Ovary (tissue), 9 donors: ENCODE data around the gene CPNE9. TPM values are rescaled to one million over a fixed set of nuclear protein-coding genes. Genes with fewer than 3 reads are reported as not detected.

ENCODE experiments used
- DNase-seq, 5 donors: peaks; one replicate each; pipeline ENCODE4 v3.0.0-alpha.2; 2019 to 2020
- H3K27ac ChIP-seq, 2 donors: fragments of 200-600 bp; one replicate each; pipeline versions ENCODE4 v1.5.1 to v1.8.0; 2019 to 2022
- H3K27me3 ChIP-seq: fragments of 200-600 bp; one replicate; pipeline ENCODE4 v1.8.0; 2022
- H3K36me3 ChIP-seq: fragments of 200-600 bp; sonication (generic); one replicate; pipeline ENCODE4 v1.5.1; 2019
- H3K4me1 ChIP-seq: one replicate; pipeline ENCODE4 v1.8.1; 2013; ENCODE audit warnings: mild to moderate bottlenecking, moderate library complexity; ENCODE audit not compliant: insufficient read depth
- H3K4me3 ChIP-seq: fragments of 200-600 bp; sonication (generic); one replicate; pipeline ENCODE4 v1.5.1; 2017
- H3K9me3 ChIP-seq, 2 donors: fragments of 200-600 bp in 1 of 2; sonication (generic) in 1 of 2; one replicate each; pipeline versions ENCODE4 v1.5.1 to v1.8.1; 2013 to 2019; ENCODE audit warnings: mild to moderate bottlenecking in 1 of 2, moderate library complexity in 1 of 2
- EP300 ChIP-seq: sonication (generic); formaldehyde crosslinking; IDR thresholded peaks from one replicate; pipeline ENCODE4 v1.6.1; 2017; ENCODE audit warnings: antibody characterized with exemption
- POLR2A ChIP-seq: fragments of 450-650 bp; IDR thresholded peaks from one replicate; pipeline ENCODE4 v1.6.1; 2017; ENCODE audit warnings: antibody characterized with exemption, mild to moderate bottlenecking, moderate library complexity
- WGBS, 3 donors: extraction: QIAGEN DNeasy Blood & Tissue Kit in 1 of 3; methylation state at CpG; one replicate each; pipeline versions ENCODE4 v1.1.5 to v1.1.7; 2013 to 2017; 5-methylcytosine and 5-hydroxymethylcytosine counted together
- intact Hi-C, 4 donors: fragments of 100-400 bp; cut with DNase I; formaldehyde crosslinking; loops; one replicate each; pipeline versions ENCODE4 v1.11.0 to v1.15.1; 2022 to 2023
- polyA plus RNA-seq, 2 donors: library from polyadenylated mRNA; stranded (reverse); fragments of 200-250 nt in 1 of 2; fragments of 350-450 nt in 1 of 2; fragmentation: Illumina TruSeq in 1 of 2; extraction: RNeasy Lipid Tissue Mini Kit (QIAGEN cat#74804) in 1 of 2; gene quantifications; one replicate each; pipeline ENCODE4 v1.2.3, GENCODE V29; 2013 to 2014
- total RNA-seq, 7 donors: library from RNA; depleted of rRNA in 2 of 7; stranded (reverse); fragments of >200 nt in 2 of 7; fragmentation: NEBNext Ultra II Directional in 3 of 7; extraction: Animal tissue kit (Norgen Biotek cat#: 25700) in 3 of 7; gene quantifications; one replicate each; pipeline versions ENCODE4 v1.1.0 to v1.2.4, GENCODE V29; 2016 to 2023
- TF ChIP-seq, protein P1 (sequence below), 3 donors: fragments of 450-650 bp in 2 of 3; fragments of 200-600 bp in 1 of 3; IDR thresholded peaks; one replicate each; pipeline versions ENCODE4 v1.5.1 to v1.8.0; 2016 to 2022; ENCODE audit warnings: antibody characterized with exemption in 3 of 3, mild to moderate bottlenecking in 1 of 3
- donor health status: DM: no; HTN: no; CAD: no; lungs with moderate emphysema.
- donor health status: DM: no; HTN: no; CAD: no.
- donor health status: Bipolar disorder and iron deficiency.
- donor health status: DM: yes; HTN: yes; CAD: no.
- donor health status: DM: no; HTN: no; CAD: no.
- donor health status: DM: yes; HTN: yes; CAD: no.

CPNE9 gene
- total and polyA plus RNA-seq, 9 donors = 0.07 TPM; not detected in 8

DNA sequence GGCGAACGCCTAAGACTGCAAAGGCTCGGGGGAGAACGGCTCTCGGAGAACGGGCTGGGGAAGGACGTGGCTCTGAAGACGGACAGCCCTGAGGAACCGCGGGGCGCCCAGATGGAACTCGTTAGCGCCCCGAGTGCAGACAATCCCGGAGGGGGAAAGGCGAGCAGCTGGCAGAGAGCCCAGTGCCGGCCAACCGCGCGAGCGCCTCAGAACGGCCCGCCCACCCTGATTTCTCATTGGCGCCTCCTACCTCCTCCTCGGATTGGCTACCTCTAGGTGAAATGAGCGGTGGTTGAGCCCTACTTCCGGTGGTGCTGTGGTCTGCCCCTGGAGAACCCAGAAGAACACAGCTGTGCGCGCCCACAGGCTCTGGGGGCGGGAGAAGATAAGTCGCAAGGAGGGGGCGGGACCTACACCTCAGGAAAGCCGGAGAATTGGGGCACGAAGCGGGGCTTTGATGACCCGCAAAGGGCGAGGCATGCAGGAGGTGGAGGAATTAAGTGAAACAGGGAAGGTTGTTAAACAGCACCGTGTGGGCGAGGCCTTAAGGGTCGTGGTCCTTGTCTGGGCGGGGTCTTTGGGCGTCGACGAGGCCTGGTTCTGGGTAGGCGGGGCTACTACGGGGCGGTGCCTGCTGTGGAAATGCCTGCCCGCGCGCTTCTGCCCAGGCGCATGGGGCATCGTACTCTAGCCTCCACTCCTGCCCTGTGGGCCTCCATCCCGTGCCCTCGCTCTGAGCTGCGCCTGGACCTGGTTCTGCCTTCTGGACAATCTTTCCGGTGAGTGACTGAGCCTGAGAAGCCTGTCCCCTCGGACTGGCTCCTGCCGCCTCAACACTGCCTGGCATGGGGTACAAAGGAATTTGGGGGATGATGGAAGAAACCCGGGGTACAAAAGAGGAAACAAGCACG is 46.3 kb downstream of the CPNE9 start, which contains the start of gene OGG1:
TSS of gene OGG1 (plus strand) at position 308 of the 911 bp plus-strand sequence. CDS start at position 643, 335 bp downstream.
- H3K27ac ChIP-seq = peak within 1 kb of the TSS; percentile 35 to 83
- no peaks in the 10 kb centered on the region for H3K36me3 ChIP-seq
- DNase-seq = peak; percentile 98 to 99 (median 98)
- no peaks in the 10 kb centered on the region for H3K9me3 ChIP-seq
- peak; percentile 16 for TF ChIP-seq POLR2A
- TF ChIP-seq, protein P1, sequence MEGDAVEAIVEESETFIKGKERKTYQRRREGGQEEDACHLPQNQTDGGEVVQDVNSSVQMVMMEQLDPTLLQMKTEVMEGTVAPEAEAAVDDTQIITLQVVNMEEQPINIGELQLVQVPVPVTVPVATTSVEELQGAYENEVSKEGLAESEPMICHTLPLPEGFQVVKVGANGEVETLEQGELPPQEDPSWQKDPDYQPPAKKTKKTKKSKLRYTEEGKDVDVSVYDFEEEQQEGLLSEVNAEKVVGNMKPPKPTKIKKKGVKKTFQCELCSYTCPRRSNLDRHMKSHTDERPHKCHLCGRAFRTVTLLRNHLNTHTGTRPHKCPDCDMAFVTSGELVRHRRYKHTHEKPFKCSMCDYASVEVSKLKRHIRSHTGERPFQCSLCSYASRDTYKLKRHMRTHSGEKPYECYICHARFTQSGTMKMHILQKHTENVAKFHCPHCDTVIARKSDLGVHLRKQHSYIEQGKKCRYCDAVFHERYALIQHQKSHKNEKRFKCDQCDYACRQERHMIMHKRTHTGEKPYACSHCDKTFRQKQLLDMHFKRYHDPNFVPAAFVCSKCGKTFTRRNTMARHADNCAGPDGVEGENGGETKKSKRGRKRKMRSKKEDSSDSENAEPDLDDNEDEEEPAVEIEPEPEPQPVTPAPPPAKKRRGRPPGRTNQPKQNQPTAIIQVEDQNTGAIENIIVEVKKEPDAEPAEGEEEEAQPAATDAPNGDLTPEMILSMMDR (IDR thresholded peaks at IDR 0.05) = no peak
- intact Hi-C loops = loop anchor here in 1 of 4 donors (2.0 kb wide), 1 partner anchor 19 kb away; the partner anchor contains the start of gene BRPF1
- peaks cover 10% of the 10 kb centered on the region for H3K4me1 ChIP-seq
- H3K4me3 ChIP-seq = peak within 1 kb of the TSS; percentile 54
- H3K27me3 ChIP-seq = no peaks in the 10 kb centered on the region
- WGBS, 3 donors = 0 to 1% (median 0%) methylated on average over 52 to 60 of the region's 60 CpGs

DNA sequence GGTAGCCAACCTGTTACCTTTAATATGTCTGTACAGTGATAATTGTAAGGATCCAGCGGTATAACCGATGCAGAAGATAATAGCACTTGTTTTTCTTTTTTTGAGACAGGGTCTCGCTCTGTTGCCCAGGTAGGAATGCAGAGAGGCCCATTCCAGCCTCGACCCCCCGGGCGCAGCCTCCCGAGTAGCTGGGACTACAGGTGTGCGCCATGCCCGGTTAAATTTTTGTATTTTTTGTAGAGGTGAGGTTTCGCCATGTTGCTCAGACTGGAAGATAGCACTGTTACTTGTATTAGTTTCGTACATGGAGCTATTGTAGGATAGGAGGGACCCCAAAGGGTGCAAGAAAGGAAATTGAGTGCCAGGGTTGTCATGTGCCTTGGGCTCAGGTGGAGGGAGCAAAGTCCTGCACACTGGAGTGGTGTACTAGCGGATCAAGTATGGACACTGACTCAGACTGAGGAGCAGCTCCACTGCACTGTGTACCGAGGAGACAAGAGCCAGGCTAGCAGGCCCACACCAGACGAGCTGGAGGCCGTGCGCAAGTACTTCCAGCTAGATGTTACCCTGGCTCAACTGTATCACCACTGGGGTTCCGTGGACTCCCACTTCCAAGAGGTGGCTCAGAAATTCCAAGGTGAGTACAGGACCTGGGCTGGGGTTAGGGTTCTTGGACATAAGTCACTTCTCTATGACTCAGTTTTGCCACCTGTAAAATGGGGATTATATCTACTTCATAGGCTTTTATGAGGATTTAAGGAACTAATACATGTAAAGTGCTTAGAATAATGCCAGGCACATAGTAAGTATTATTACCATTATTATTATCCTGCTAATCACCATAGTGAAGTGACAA is 47.2 kb downstream of the CPNE9 start:
- H3K4me1 ChIP-seq = peaks cover 10% of the 10 kb centered on the region
- H3K27ac ChIP-seq = peak overlapping the region; percentile 35 to 83
- no peaks in the 10 kb centered on the region for H3K9me3 ChIP-seq
- no peaks in the 10 kb centered on the region for H3K36me3 ChIP-seq
- DNase-seq = no peak
- 24 to 28% (median 26%) methylated on average over 17 of the region's 17 CpGs for WGBS, 3 donors
- intact Hi-C loops = loop anchor here in 1 of 4 donors (2.0 kb wide), 1 partner anchor 20 kb away; the partner anchor contains the start of gene BRPF1
- H3K27me3 ChIP-seq = no peaks in the 10 kb centered on the region
- H3K4me3 ChIP-seq = peak overlapping the region; percentile 54
- no peak for TF ChIP-seq POLR2A

DNA sequence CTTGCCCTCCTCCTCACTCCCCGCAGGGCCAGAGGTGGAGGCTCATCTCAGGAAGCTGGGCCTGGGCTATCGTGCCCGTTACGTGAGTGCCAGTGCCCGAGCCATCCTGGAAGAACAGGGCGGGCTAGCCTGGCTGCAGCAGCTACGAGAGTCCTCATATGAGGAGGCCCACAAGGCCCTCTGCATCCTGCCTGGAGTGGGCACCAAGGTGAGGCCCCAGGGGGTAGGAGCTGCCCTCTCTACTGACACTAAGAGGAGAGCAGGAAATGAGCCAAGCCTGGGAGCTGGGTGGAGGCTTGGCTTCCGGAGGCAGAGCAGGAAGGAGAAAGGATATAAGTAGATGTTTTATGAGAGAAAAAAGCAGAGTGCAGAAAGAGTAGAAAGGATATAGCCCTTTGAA is 51.0 kb downstream of the CPNE9 start:
- no peak for DNase-seq
- Histone ChIP-seq H3K27ac (no peak overlapping the region), H3K4me3 (no peak overlapping the region), H3K4me1 (peaks cover 8% of the 10 kb centered on the region), H3K27me3 (no peaks in the 10 kb centered on the region), H3K9me3 (no peaks in the 10 kb centered on the region), H3K36me3 (no peaks in the 10 kb centered on the region)
- WGBS, 3 donors = 73 to 79% (median 78%) methylated on average over 8 of the region's 8 CpGs
- intact Hi-C loops = no loop called here
- no peak for TF ChIP-seq EP300
- TF ChIP-seq, protein P1 (IDR thresholded peaks at IDR 0.05) = no peak
- TF ChIP-seq POLR2A = no peak

DNA sequence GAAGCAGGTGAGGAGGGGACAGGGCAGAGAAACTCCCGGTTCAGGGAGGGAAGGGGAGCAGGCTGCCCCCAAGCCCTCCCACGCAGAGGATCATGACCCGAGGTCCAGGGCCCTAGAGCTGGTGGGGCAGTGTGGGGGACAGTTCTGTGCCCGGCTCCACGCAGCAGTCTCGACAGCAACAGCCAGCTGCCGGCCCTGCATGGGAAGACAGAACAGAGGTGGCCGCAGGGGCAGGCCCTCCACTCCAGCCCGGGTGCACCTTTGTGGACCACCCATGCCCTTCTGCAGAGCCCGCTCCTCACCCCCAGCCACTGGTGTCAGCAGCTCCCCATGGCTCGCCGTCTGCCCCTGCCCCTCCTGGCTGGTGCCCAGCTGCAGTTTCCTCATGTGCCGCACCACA is 53.8 kb downstream of the CPNE9 start:
- TF ChIP-seq EP300 (no peak), POLR2A (no peak)
- TF ChIP-seq, protein P1 (IDR thresholded peaks at IDR 0.05) = no peak
- H3K4me3 ChIP-seq = no peak overlapping the region
- no peaks in the 10 kb centered on the region for H3K9me3 ChIP-seq
- H3K27me3 ChIP-seq = no peaks in the 10 kb centered on the region
- H3K27ac ChIP-seq = no peak overlapping the region
- 76 to 81% (median 79%) methylated on average over 13 of the region's 13 CpGs for WGBS, 3 donors
- intact Hi-C loops = no loop called here
- DNase-seq = no peak
- no peaks in the 10 kb centered on the region for H3K4me1 ChIP-seq
- H3K36me3 ChIP-seq = no peaks in the 10 kb centered on the region
